K562 (cell line): ENCODE measurements around the gene GATA5. TPM values are rescaled to one million over a fixed set of nuclear protein-coding genes. Genes with fewer than 3 reads are reported as not detected.

Source experiments
- ATAC-seq: fragments of 200-7000 bp; cut with Tn5 transposase; 3 replicates; pipeline ENCODE4 v1.9.1; 2020; ENCODE audit warnings: moderate library complexity
- BruUV-seq: library from RNA; stranded (reverse); fragments of 400-500 nt; replicated peaks from 2 replicates; lab custom pipeline; 2021; lab: Mats Ljungman, UMichigan
- CTCF ChIA-PET: fragments of 300-600 bp; formaldehyde crosslinking; extraction: SDS; loops from one replicate; lab custom pipeline; 2021; ENCODE audit warnings: low intra/inter-chr PET ratio; lab: Yijun Ruan, JAX
- POLR2A ChIA-PET: fragments of 300-600, 350-650 bp; sonication (Branson Sonifier 250); formaldehyde crosslinking; extraction: SDS; loops from one replicate; lab custom pipeline; 2021; ENCODE audit warnings: antibody characterized with exemption, inconsistent platforms; lab: Yijun Ruan, JAX
- DNase-seq, 4 experiments: peaks; one replicate each; pipeline versions ENCODE4 v3.0.0 to v3.0.0-alpha.2; 2011 to 2018; ENCODE audit warnings: low spot score in 3 of 4, mixed read lengths in 3 of 4; ENCODE audit errors: extremely low read depth in 1 of 4
- FAIRE-seq: peaks from 2 replicates; lab custom pipeline; 2011; peaks lifted over from hg19 to GRCh38; lab: Jason Lieb, UNC
- H2AFZ ChIP-seq: 2 replicates; pipeline ENCODE4 v1.6.0; 2011; ENCODE audit warnings: low read depth, low read length, control low read depth, inconsistent platforms
- H3K27ac ChIP-seq: fragments of 200-600 bp; 3 replicates; pipeline ENCODE4 v1.8.0; 2011; ENCODE audit warnings: low read depth, mild to moderate bottlenecking, control low read depth, inconsistent platforms, low read length, moderate library complexity, mixed read lengths; ENCODE audit errors: extremely low read depth
- H3K27me3 ChIP-seq, 2 experiments: fragments of 300-600 bp in 1 of 2; 2 replicates in 1 of 2; 3 replicates in 1 of 2; pipeline versions ENCODE4 v1.6.0 to v1.8.0; 2011; ENCODE audit warnings: inconsistent platforms in 2 of 2, low read length in 2 of 2, mild to moderate bottlenecking in 1 of 2, mixed read lengths in 1 of 2, moderate library complexity in 1 of 2; ENCODE audit not compliant: control insufficient read depth in 2 of 2, insufficient read depth in 2 of 2
- H3K36me3 ChIP-seq: fragments of 300-600 bp; 3 replicates; pipeline ENCODE4 v1.8.0; 2011; ENCODE audit warnings: mild to moderate bottlenecking, low read length, inconsistent platforms; ENCODE audit not compliant: control insufficient read depth, insufficient read depth
- H3K4me1 ChIP-seq, 2 experiments: fragments of 200-600 bp in 1 of 2; replicated peaks in 1 of 2; 2 replicates in 1 of 2; 3 replicates in 1 of 2; pipeline versions ENCODE4 v1.5.1 to v1.8.0; 2011; ENCODE audit warnings: inconsistent platforms in 2 of 2, low read length in 2 of 2, mild to moderate bottlenecking in 1 of 2, mixed read lengths in 1 of 2, moderate library complexity in 1 of 2; ENCODE audit not compliant: control insufficient read depth in 2 of 2, insufficient read depth in 2 of 2
- H3K4me2 ChIP-seq: 2 replicates; pipeline ENCODE4 v1.6.1; 2011; ENCODE audit warnings: low read length, control low read depth, inconsistent platforms, mixed read lengths; ENCODE audit not compliant: insufficient read depth
- H3K4me3 ChIP-seq: fragments of 200-600 bp; sonication (generic), shearing (Covaris generic); 2 replicates; pipeline ENCODE4 v1.5.1; 2016; ENCODE audit warnings: control low read depth, inconsistent platforms
- H3K79me2 ChIP-seq: fragments of 200-600 bp; 3 replicates; pipeline ENCODE4 v1.8.0; 2011; ENCODE audit warnings: low read length, inconsistent platforms; ENCODE audit not compliant: control insufficient read depth, insufficient read depth
- H3K9ac ChIP-seq, 2 experiments: 2 replicates each; pipeline versions ENCODE4 v1.6.0 to v1.6.1; 2011; ENCODE audit warnings: low read depth in 2 of 2, low read length in 2 of 2, control low read depth in 1 of 2, inconsistent platforms in 1 of 2, mild to moderate bottlenecking in 1 of 2, mixed read lengths in 1 of 2; ENCODE audit not compliant: insufficient read depth in 1 of 2
- H3K9me1 ChIP-seq: one replicate; pipeline ENCODE4 v1.6.0; 2011; ENCODE audit warnings: inconsistent platforms, mild to moderate bottlenecking, low read length, moderate library complexity; ENCODE audit not compliant: control insufficient read depth, insufficient read depth
- H3K9me3 ChIP-seq: replicated peaks from 2 replicates; pipeline ENCODE4 v1.5.1; 2011; ENCODE audit warnings: low read depth, low read length, inconsistent platforms; ENCODE audit not compliant: control insufficient read depth, insufficient read depth
- H4K20me1 ChIP-seq: replicated peaks from 2 replicates; pipeline ENCODE4 v1.6.1; 2011; ENCODE audit warnings: low read length, inconsistent platforms, mixed read lengths; ENCODE audit not compliant: control insufficient read depth, insufficient read depth
- CBFA2T2 ChIP-seq: fragments of 450-650 bp; conservative IDR thresholded peaks from 2 replicates; pipeline ENCODE4 v1.6.1; 2017; ENCODE audit warnings: mild to moderate bottlenecking
- EP400 ChIP-seq: fragments of 450-650 bp; IDR thresholded peaks from 2 replicates; pipeline ENCODE4 v1.6.1; 2017; ENCODE audit warnings: antibody characterized with exemption, mild to moderate bottlenecking, moderate library complexity
- ESRRA ChIP-seq: fragments of 450-650 bp; IDR thresholded peaks from 2 replicates; pipeline ENCODE4 v1.6.1; 2014; ENCODE audit warnings: low read depth, mild to moderate bottlenecking, moderate library complexity, borderline replicate concordance
- GTF2A2 ChIP-seq: IDR thresholded peaks from 2 replicates; pipeline ENCODE4 v1.6.1; 2016; ENCODE audit warnings: mild to moderate bottlenecking, missing genetic modification characterization, missing compliant biosample characterization
- IRF2 ChIP-seq: sonication (generic); formaldehyde crosslinking; IDR thresholded peaks from 2 replicates; pipeline ENCODE4 v1.8.1; 2022; ENCODE audit warnings: mild to moderate bottlenecking, missing genetic modification reagents
- MECOM ChIP-seq: fragments of 250-450 bp; sonication (Bioruptor Pico); IDR thresholded peaks from 2 replicates; pipeline ENCODE4 v1.8.0; 2022; ENCODE audit warnings: inconsistent platforms
- NRF1 ChIP-seq, 2 experiments: fragments of 450-650 bp; IDR thresholded peaks in 1 of 2; conservative IDR thresholded peaks in 1 of 2; 2 replicates each; pipeline ENCODE4 v1.6.1; 2014; ENCODE audit warnings: mild to moderate bottlenecking in 2 of 2
- SNIP1 ChIP-seq: fragments of 450-650 bp; IDR thresholded peaks from 2 replicates; pipeline ENCODE4 v1.7.1; 2017; ENCODE audit warnings: low read depth, mild to moderate bottlenecking
- U2AF1 ChIP-seq: fragments of 200-400 bp; formaldehyde crosslinking; optimal IDR thresholded peaks from 2 replicates; pipeline ENCODE3; 2017; ENCODE audit warnings: mild to moderate bottlenecking, low read depth, low read length, moderate library complexity
- ZBTB17 ChIP-seq: fragments of 450-650 bp; formaldehyde crosslinking; IDR thresholded peaks from 2 replicates; pipeline ENCODE4 v1.4.0; 2020; ENCODE audit warnings: mild to moderate bottlenecking
- ZFP1 ChIP-seq: fragments of 450-650 bp; formaldehyde crosslinking; IDR thresholded peaks from 2 replicates; pipeline ENCODE4 v1.4.0; 2020; ENCODE audit warnings: mild to moderate bottlenecking, mixed read lengths
- ZNF277 ChIP-seq: fragments of 250-450 bp; sonication (Bioruptor Pico); IDR thresholded peaks from 2 replicates; pipeline ENCODE4 v1.8.0; 2022; ENCODE audit warnings: inconsistent platforms, mild to moderate bottlenecking, moderate library complexity, borderline replicate concordance
- ZNF354B ChIP-seq: fragments of 250-450 bp; sonication (Bioruptor Pico); IDR thresholded peaks from 2 replicates; pipeline ENCODE4 v1.4.0; 2020
- ZNF431 ChIP-seq: sonication (generic); formaldehyde crosslinking; IDR thresholded peaks from 2 replicates; pipeline ENCODE4 v1.8.0; 2022; ENCODE audit warnings: mild to moderate bottlenecking, missing genetic modification reagents
- ZNF561 ChIP-seq: fragments of 450-650 bp; formaldehyde crosslinking; conservative IDR thresholded peaks from 2 replicates; pipeline ENCODE4 v1.4.0; 2020; ENCODE audit warnings: mild to moderate bottlenecking, moderate library complexity
- ZNF75A ChIP-seq: fragments of 450-650 bp; formaldehyde crosslinking; IDR thresholded peaks from 2 replicates; pipeline ENCODE4 v1.4.0; 2020; ENCODE audit warnings: mild to moderate bottlenecking
- WGBS: fragments of 100-300 bp; shearing (Covaris generic); methylation state at CpG from one replicate; pipeline ENCODE4 v1.1.6; 2016; ENCODE audit warnings: low coverage, mixed read lengths; ENCODE audit not compliant: insufficient coverage; ENCODE audit errors: missing lambda C conversion rate; 5-methylcytosine and 5-hydroxymethylcytosine counted together
- in situ Hi-C: fragments of 300-500 bp; cut with MboI; formaldehyde crosslinking; loops from 4 replicates; pipeline ENCODE4 v1.15.0; 2018; ENCODE audit warnings: inconsistent platforms, mixed read lengths
- intact Hi-C: fragments of 100-400 bp; cut with micrococcal nuclease; formaldehyde crosslinking; loops from 2 replicates; pipeline ENCODE4 v1.14.2; 2022
- polyA plus RNA-seq, 8 experiments: library from polyadenylated mRNA; depleted of rRNA in 4 of 8; stranded (reverse) in 5 of 8; unstranded in 3 of 8; fragments of >200 nt; fragmentation: Nextera tagmentation in 2 of 8; fragmentation: Illumina TruSeq in 1 of 8; extraction: Ambion mirVana in 2 of 8; extraction: Trizol in 1 of 8; gene quantifications; 2 replicates each; pipeline versions ENCODE4 v1.2.1 to v1.2.3, GENCODE V29; 2011 to 2014; ENCODE audit warnings: inconsistent platforms in 1 of 8, missing spikeins in 1 of 8
- total RNA-seq, 7 experiments: library from RNA; depleted of rRNA in 6 of 7; stranded (reverse); fragments of >200 nt in 6 of 7; fragmentation: Illumina TruSeq in 2 of 7; extraction: Trizol in 2 of 7; gene quantifications; 2 replicates each; pipeline versions ENCODE4 v1.2.1 to v1.2.3, GENCODE V29; 2011 to 2021; ENCODE audit warnings: low replicate concordance in 1 of 7
- TF ChIP-seq, protein P1 (sequence below): fragments of 450-650 bp; IDR thresholded peaks from one replicate; pipeline ENCODE4 v1.6.1; 2018; ENCODE audit warnings: mild to moderate bottlenecking, moderate library complexity; ENCODE audit not compliant: partially characterized antibody

The GATA5 gene
- total and polyA plus RNA-seq, 9 of the 15 experiments (the other 6 are each of a cell fraction or from before 2014, with no cell fraction given), result 0.09 to 0.57 (median 0.20) TPM; not detected in 3

- ATAC-seq, result no peak
- ChIA-PET CTCF (no interaction called here), POLR2A (no interaction called here)
- H3K4me3 ChIP-seq, result no peak overlapping the region
- H3K9ac ChIP-seq, result no peak overlapping the region
- no peaks in the 10 kb centered on the region for H3K79me2 ChIP-seq
- DNase-seq, result no peak
- H3K9me3 ChIP-seq, result no peaks in the 10 kb centered on the region
- H3K4me1 ChIP-seq, result peaks cover 0 to 65% of the 10 kb centered on the region in 2 experiments; a peak in 2 of 5 replicates
- no peak overlapping the region for H2AFZ ChIP-seq
- in situ Hi-C loops (no loop called here), intact Hi-C loops (no loop called here)
- no TSS peak for BruUV-seq
- no peaks in the 10 kb centered on the region for H3K36me3 ChIP-seq
- no peaks in the 10 kb centered on the region; the same call in 1 of the 2 replicates for H4K20me1 ChIP-seq
- 21% methylated on average over 15 of the region's 18 CpGs for WGBS
- FAIRE-seq, result no peak
- no peaks in the 10 kb centered on the region for H3K9me1 ChIP-seq
- H3K4me2 ChIP-seq, result no peak overlapping the region
- TF ChIP-seq ESRRA, result no peak
- TF ChIP-seq IRF2 (CRISPR knock-in tag), result no peak
- TF ChIP-seq NRF1 (conservative IDR thresholded peaks at IDR 0.05 in 1 of 2, IDR thresholded peaks at IDR 0.05 in 1 of 2), result no peak
- no peak for TF ChIP-seq ZNF431 (CRISPR knock-in tag)
- no peak for TF ChIP-seq CBFA2T2
- TF ChIP-seq GTF2A2 (tag), result no peak
- TF ChIP-seq ZFP1 (CRISPR knock-in tag), result no peak
- no peak for TF ChIP-seq ZNF277 (CRISPR knock-in tag)
- TF ChIP-seq SNIP1, result no peak
- no peak for TF ChIP-seq ZNF561 (CRISPR knock-in tag)
- TF ChIP-seq ZNF354B (CRISPR knock-in tag), result no peak
- TF ChIP-seq ZNF75A (CRISPR knock-in tag), result no peak
- TF ChIP-seq, protein P1, sequence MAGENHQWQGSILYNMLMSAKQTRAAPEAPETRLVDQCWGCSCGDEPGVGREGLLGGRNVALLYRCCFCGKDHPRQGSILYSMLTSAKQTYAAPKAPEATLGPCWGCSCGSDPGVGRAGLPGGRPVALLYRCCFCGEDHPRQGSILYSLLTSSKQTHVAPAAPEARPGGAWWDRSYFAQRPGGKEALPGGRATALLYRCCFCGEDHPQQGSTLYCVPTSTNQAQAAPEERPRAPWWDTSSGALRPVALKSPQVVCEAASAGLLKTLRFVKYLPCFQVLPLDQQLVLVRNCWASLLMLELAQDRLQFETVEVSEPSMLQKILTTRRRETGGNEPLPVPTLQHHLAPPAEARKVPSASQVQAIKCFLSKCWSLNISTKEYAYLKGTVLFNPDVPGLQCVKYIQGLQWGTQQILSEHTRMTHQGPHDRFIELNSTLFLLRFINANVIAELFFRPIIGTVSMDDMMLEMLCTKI, result no peak
- TF ChIP-seq MECOM (CRISPR knock-in tag), result no peak
- no peak for TF ChIP-seq U2AF1
- TF ChIP-seq EP400, result no peak
- no peak for TF ChIP-seq ZBTB17 (CRISPR knock-in tag)
- no peak overlapping the region for H3K27ac ChIP-seq
- H3K27me3 ChIP-seq, result peaks cover 8 to 51% of the 10 kb centered on the region in 2 experiments; a peak in 4 of 5 replicates
Measured at GRCh38 chr20:62470001-62470400, 5.8 kb downstream of the GATA5 start.
